ENCODE measurements around the gene CXorf66.

GRCh38 chrX:139914421-139914820 lies 50.9 kb downstream of the CXorf66 start:
- TF ChIP-seq CTCF (IDR thresholded peaks at IDR 0.05) (no peak), POLR2A (IDR thresholded peaks at IDR 0.05) (no peak)

Data from Peyer's patch (tissue), 4 donors.